HEK293 (cell line): ENCODE data around the gene UPK3B.
"Not testable (repeated sequence)": the region's sequence is repeated elsewhere in the genome, so short reads cannot be mapped to it uniquely, and the experiment has no call there.

Source experiments
- TCF7L2 ChIP-seq: IDR thresholded peaks from 2 replicates; pipeline ENCODE4 v1.6.1; 2011; ENCODE audit warnings: low read depth, mild to moderate bottlenecking, inconsistent platforms, low read length, moderate library complexity, borderline replicate concordance
- TF ChIP-seq, protein P1 (sequence below): fragments of 450-650 bp; formaldehyde crosslinking; IDR thresholded peaks from 2 replicates; pipeline ENCODE4 v1.5.1; 2016; ENCODE audit warnings: missing biosample characterization, missing genetic modification characterization
- TF ChIP-seq, protein P2 (sequence below): fragments of 450-650 bp; formaldehyde crosslinking; IDR thresholded peaks from 2 replicates; pipeline ENCODE4 v1.5.1; 2017; ENCODE audit warnings: missing biosample characterization, missing genetic modification characterization

DNA sequence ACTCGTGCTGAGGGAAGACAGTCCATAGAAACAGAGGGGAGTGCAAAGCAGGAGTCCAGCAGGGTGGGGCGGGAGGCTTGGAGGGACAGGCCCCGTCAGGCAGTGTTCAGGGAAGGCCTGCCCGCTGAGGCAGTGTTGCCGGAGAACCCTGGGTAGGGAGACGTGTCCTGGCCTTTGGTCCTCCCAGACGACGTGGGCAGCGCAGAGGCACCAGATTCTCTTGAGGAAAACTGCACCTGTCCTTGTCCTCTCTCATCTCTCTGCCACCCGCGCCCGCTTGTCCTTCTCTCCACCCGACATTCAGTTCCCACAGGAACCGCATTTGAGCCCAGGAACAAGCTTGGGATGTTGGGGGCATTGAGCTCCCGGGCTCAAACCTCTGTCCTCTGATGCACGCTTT lies 14.6 kb upstream of the UPK3B start:
- TF ChIP-seq TCF7L2: not testable (repeated sequence)
- TF ChIP-seq, protein P1, sequence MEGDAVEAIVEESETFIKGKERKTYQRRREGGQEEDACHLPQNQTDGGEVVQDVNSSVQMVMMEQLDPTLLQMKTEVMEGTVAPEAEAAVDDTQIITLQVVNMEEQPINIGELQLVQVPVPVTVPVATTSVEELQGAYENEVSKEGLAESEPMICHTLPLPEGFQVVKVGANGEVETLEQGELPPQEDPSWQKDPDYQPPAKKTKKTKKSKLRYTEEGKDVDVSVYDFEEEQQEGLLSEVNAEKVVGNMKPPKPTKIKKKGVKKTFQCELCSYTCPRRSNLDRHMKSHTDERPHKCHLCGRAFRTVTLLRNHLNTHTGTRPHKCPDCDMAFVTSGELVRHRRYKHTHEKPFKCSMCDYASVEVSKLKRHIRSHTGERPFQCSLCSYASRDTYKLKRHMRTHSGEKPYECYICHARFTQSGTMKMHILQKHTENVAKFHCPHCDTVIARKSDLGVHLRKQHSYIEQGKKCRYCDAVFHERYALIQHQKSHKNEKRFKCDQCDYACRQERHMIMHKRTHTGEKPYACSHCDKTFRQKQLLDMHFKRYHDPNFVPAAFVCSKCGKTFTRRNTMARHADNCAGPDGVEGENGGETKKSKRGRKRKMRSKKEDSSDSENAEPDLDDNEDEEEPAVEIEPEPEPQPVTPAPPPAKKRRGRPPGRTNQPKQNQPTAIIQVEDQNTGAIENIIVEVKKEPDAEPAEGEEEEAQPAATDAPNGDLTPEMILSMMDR (tag by site-specific recombination): not testable (repeated sequence)
- TF ChIP-seq, protein P2, sequence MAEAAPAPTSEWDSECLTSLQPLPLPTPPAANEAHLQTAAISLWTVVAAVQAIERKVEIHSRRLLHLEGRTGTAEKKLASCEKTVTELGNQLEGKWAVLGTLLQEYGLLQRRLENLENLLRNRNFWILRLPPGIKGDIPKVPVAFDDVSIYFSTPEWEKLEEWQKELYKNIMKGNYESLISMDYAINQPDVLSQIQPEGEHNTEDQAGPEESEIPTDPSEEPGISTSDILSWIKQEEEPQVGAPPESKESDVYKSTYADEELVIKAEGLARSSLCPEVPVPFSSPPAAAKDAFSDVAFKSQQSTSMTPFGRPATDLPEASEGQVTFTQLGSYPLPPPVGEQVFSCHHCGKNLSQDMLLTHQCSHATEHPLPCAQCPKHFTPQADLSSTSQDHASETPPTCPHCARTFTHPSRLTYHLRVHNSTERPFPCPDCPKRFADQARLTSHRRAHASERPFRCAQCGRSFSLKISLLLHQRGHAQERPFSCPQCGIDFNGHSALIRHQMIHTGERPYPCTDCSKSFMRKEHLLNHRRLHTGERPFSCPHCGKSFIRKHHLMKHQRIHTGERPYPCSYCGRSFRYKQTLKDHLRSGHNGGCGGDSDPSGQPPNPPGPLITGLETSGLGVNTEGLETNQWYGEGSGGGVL: not testable (repeated sequence)
